ENCODE results near the gene PRTFDC1.

GRCh38 chr10:24917979-24918378 is 34.4 kb downstream of the PRTFDC1 start:
- TF ChIP-seq, protein P1, sequence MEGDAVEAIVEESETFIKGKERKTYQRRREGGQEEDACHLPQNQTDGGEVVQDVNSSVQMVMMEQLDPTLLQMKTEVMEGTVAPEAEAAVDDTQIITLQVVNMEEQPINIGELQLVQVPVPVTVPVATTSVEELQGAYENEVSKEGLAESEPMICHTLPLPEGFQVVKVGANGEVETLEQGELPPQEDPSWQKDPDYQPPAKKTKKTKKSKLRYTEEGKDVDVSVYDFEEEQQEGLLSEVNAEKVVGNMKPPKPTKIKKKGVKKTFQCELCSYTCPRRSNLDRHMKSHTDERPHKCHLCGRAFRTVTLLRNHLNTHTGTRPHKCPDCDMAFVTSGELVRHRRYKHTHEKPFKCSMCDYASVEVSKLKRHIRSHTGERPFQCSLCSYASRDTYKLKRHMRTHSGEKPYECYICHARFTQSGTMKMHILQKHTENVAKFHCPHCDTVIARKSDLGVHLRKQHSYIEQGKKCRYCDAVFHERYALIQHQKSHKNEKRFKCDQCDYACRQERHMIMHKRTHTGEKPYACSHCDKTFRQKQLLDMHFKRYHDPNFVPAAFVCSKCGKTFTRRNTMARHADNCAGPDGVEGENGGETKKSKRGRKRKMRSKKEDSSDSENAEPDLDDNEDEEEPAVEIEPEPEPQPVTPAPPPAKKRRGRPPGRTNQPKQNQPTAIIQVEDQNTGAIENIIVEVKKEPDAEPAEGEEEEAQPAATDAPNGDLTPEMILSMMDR (conservative IDR thresholded peaks at IDR 0.05; ENCODE audit: low read length) = no peak
- no peak for TF ChIP-seq EZH2phosphoT487 (IDR thresholded peaks at IDR 0.05; ENCODE audit: borderline replicate concordance, low read depth, low read length)

All from OCI-LY7 (cell line).